Measurements from ENCODE around the gene LRRC32. TPM values are rescaled to one million over a fixed set of nuclear protein-coding genes. Genes with fewer than 3 reads are reported as not detected.

Gene LRRC32
- total and polyA plus RNA-seq, 9 of the 15 experiments (the other 6 are each of a cell fraction or from before 2014, with no cell fraction given), result 0.10 to 0.50 (median 0.19) TPM; not detected in 5

DNA sequence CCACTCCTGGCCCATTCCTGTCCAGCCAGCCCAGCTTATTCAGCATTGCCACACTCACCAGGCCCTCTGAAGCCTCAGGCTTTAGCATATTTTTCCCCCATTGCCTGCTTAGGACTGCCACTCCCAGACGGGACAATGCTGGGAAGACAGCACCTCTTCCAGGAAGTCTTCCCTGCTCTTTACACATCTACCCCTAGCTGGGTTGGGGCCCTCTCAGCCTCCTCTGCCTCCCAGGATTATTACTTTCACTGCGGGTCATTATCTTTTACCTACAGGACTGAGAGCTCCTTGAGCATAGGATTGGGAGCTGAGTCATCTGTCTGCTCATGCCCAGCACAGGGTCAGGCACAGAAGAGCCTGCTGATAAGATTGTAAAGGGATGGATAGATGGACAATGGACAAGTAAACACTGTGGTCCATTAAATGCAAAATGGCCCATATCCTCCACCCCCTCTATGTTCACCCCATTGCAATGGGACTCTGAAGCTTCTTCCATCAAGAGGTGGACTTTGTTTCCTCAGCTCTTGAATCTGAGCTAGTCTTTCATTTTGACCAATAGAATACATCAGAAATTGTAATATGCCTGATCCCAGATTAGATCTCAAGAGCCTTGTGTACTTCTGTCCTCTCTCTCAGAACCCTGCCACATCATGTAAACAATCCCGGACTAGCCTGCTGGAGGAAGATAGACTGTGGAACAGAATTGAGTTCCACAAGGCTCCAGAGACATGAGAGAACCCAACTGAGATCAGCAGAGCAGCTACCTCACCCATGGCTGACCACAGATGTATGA, 32.0 kb upstream of the LRRC32 start (continued):
- TF ChIP-seq EP300 (IDR thresholded peaks at IDR 0.05; ENCODE audit: low read length) (peak; percentile 91), ZNF57 (CRISPR knock-in tag; IDR thresholded peaks at IDR 0.05) (no peak), ZFP30 (CRISPR knock-in tag; IDR thresholded peaks at IDR 0.05; ENCODE audit: borderline replicate concordance) (no peak), ARID1B (IDR thresholded peaks at IDR 0.05) (peak; percentile 98), RBM34 (IDR thresholded peaks at IDR 0.05; ENCODE audit: borderline replicate concordance, insufficient read depth, low read length) (no peak), NR2C1 (IDR thresholded peaks at IDR 0.05) (no peak), NR2C1 (tag; IDR thresholded peaks at IDR 0.05) (peak; percentile 59), PHB2 (IDR thresholded peaks at IDR 0.05; ENCODE audit: low read depth) (peak; percentile 23; the same call in 1 of the 2 replicates), DPF2 (IDR thresholded peaks at IDR 0.05) (peak; percentile 98), MCM7 (IDR thresholded peaks at IDR 0.05) (no peak), SPI1 (IDR thresholded peaks at IDR 0.05; ENCODE audit: borderline replicate concordance, low read depth, low read length) (no peak), RHOXF2B (CRISPR knock-in tag; conservative IDR thresholded peaks at IDR 0.05) (no peak), ETV1 (tag; conservative IDR thresholded peaks at IDR 0.05; ENCODE audit: low read depth) (no peak), ZNF764 (CRISPR knock-in tag; IDR thresholded peaks at IDR 0.05; ENCODE audit: low read depth) (no peak), DIDO1 (tag; IDR thresholded peaks at IDR 0.05; ENCODE audit: low read depth) (no peak), MTF1 (CRISPR knock-in tag; IDR thresholded peaks at IDR 0.05; ENCODE audit: borderline replicate concordance) (no peak)
- TF ChIP-seq, protein P1, sequence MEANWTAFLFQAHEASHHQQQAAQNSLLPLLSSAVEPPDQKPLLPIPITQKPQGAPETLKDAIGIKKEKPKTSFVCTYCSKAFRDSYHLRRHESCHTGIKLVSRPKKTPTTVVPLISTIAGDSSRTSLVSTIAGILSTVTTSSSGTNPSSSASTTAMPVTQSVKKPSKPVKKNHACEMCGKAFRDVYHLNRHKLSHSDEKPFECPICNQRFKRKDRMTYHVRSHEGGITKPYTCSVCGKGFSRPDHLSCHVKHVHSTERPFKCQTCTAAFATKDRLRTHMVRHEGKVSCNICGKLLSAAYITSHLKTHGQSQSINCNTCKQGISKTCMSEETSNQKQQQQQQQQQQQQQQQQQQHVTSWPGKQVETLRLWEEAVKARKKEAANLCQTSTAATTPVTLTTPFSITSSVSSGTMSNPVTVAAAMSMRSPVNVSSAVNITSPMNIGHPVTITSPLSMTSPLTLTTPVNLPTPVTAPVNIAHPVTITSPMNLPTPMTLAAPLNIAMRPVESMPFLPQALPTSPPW (CRISPR knock-in tag; IDR thresholded peaks at IDR 0.05), result peak; percentile 57
- TF ChIP-seq, protein P2, sequence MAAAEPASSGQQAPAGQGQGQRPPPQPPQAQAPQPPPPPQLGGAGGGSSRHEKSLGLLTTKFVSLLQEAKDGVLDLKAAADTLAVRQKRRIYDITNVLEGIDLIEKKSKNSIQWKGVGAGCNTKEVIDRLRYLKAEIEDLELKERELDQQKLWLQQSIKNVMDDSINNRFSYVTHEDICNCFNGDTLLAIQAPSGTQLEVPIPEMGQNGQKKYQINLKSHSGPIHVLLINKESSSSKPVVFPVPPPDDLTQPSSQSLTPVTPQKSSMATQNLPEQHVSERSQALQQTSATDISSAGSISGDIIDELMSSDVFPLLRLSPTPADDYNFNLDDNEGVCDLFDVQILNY (CRISPR knock-in tag; IDR thresholded peaks at IDR 0.05), result no peak
- TF ChIP-seq, protein P3, sequence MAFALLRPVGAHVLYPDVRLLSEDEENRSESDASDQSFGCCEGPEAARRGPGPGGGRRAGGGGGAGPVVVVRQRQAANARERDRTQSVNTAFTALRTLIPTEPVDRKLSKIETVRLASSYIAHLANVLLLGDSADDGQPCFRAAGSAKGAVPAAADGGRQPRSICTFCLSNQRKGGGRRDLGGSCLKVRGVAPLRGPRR (CRISPR knock-in tag; IDR thresholded peaks at IDR 0.05), result no peak
- TF ChIP-seq, protein P4, sequence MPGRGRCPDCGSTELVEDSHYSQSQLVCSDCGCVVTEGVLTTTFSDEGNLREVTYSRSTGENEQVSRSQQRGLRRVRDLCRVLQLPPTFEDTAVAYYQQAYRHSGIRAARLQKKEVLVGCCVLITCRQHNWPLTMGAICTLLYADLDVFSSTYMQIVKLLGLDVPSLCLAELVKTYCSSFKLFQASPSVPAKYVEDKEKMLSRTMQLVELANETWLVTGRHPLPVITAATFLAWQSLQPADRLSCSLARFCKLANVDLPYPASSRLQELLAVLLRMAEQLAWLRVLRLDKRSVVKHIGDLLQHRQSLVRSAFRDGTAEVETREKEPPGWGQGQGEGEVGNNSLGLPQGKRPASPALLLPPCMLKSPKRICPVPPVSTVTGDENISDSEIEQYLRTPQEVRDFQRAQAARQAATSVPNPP (IDR thresholded peaks at IDR 0.05; ENCODE audit: borderline replicate concordance, insufficient read depth, insufficient read length), result no peak
- TF ChIP-seq, protein P5, sequence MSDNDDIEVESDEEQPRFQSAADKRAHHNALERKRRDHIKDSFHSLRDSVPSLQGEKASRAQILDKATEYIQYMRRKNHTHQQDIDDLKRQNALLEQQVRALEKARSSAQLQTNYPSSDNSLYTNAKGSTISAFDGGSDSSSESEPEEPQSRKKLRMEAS (CRISPR knock-in tag; IDR thresholded peaks at IDR 0.05), result peak; percentile 45; the same call in 1 of the 2 replicates
- TF ChIP-seq, protein P6, sequence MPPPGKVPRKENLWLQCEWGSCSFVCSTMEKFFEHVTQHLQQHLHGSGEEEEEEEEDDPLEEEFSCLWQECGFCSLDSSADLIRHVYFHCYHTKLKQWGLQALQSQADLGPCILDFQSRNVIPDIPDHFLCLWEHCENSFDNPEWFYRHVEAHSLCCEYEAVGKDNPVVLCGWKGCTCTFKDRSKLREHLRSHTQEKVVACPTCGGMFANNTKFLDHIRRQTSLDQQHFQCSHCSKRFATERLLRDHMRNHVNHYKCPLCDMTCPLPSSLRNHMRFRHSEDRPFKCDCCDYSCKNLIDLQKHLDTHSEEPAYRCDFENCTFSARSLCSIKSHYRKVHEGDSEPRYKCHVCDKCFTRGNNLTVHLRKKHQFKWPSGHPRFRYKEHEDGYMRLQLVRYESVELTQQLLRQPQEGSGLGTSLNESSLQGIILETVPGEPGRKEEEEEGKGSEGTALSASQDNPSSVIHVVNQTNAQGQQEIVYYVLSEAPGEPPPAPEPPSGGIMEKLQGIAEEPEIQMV (tag; conservative IDR thresholded peaks at IDR 0.05; ENCODE audit: low read depth), result 0 out of 2 replicates have a peak, but pooled peaks have one; percentile 73
- TF ChIP-seq, protein P7, sequence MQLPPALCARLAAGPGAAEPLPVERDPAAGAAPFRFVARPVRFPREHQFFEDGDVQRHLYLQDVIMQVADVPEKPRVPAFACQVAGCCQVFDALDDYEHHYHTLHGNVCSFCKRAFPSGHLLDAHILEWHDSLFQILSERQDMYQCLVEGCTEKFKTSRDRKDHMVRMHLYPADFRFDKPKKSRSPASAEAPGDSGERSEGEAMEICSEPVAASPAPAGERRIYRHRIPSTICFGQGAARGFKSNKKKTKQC (CRISPR knock-in tag; IDR thresholded peaks at IDR 0.05), result no peak
